Measurements from ENCODE around the gene AJAP1. TPM values are rescaled to one million over a fixed set of nuclear protein-coding genes. Genes with fewer than 3 reads are reported as not detected.

AJAP1 gene
- total RNA-seq, 3 donors from 2014 or later: 0.16 to 0.66 (median 0.44) TPM

DNA sequence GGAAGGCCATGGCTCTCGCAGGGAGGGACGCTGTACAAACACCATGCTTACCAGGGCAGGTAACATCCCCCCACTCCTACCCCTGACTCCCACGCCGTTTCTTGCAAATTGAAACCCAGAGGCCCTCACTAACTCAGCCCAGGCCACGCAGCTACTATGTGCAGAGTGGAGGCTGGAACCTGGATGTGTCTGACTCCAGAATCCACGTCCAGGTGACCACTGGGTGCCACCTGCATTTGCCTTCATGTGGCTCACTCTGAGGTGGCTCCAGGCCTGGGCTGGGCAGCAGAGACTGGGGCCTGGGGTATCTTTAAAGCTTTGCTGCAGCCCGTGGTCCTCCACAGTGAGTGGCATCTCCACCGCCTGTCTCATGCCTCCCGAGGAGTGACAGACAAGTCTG is 29.6 kb upstream of the AJAP1 start:
- Histone ChIP-seq H3K4me1 (no peaks in the 10 kb centered on the region), H3K27ac (no peak overlapping the region), H3K4me3 (no peak overlapping the region), H3K27me3 (peaks cover 0 to 12% of the 10 kb centered on the region in 2 donors), H3K36me3 (no peaks in the 10 kb centered on the region), H3K9me3 (peaks cover 0 to 5% of the 10 kb centered on the region in 2 donors)
- TF ChIP-seq, protein P1, sequence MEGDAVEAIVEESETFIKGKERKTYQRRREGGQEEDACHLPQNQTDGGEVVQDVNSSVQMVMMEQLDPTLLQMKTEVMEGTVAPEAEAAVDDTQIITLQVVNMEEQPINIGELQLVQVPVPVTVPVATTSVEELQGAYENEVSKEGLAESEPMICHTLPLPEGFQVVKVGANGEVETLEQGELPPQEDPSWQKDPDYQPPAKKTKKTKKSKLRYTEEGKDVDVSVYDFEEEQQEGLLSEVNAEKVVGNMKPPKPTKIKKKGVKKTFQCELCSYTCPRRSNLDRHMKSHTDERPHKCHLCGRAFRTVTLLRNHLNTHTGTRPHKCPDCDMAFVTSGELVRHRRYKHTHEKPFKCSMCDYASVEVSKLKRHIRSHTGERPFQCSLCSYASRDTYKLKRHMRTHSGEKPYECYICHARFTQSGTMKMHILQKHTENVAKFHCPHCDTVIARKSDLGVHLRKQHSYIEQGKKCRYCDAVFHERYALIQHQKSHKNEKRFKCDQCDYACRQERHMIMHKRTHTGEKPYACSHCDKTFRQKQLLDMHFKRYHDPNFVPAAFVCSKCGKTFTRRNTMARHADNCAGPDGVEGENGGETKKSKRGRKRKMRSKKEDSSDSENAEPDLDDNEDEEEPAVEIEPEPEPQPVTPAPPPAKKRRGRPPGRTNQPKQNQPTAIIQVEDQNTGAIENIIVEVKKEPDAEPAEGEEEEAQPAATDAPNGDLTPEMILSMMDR (IDR thresholded peaks at IDR 0.05): no peak
- no peak for TF ChIP-seq POLR2AphosphoS5 (IDR thresholded peaks at IDR 0.05)
- TF ChIP-seq POLR2A (IDR thresholded peaks at IDR 0.05): no peak
- no peak for DNase-seq (ENCODE audit: low spot score in 2 of 2)
- intact Hi-C loops (cut with DNase I; ENCODE audit: low total_unique reads): loop anchor here (5.0 kb wide), 1 partner anchor 448 kb away; no protein-coding TSS in a partner anchor

DNA sequence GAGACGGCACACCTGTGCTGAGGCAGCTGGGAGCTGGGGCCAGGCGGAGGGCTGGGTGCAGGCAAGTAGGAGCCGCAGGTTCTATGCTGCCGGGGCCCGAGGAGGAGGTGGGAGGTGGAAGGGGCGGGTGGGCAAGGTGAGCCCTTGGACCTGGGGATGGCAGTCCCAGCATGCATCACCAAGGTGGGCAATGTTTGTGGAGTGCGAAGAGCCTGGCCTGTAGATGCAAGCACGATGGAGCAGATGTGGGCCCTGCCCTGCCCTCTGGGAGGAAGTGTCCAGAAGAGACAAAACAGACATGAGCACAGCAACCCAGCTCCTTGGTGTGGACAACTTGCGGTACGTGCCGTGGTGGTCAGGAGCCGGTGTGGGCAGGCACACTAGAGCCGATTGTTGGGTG is 28.3 kb upstream of the AJAP1 start:
- H3K27me3 ChIP-seq: peaks cover 0 to 12% of the 10 kb centered on the region in 2 donors
- no peak for DNase-seq (ENCODE audit: low spot score in 2 of 2)
- no peak overlapping the region for H3K27ac ChIP-seq
- H3K4me3 ChIP-seq: no peak overlapping the region
- intact Hi-C loops (cut with DNase I; ENCODE audit: low total_unique reads): no loop called here
- no peaks in the 10 kb centered on the region for H3K36me3 ChIP-seq
- TF ChIP-seq POLR2AphosphoS5 (IDR thresholded peaks at IDR 0.05) (no peak), POLR2A (IDR thresholded peaks at IDR 0.05) (no peak)
- TF ChIP-seq, protein P1 (IDR thresholded peaks at IDR 0.05): no peak
- no peaks in the 10 kb centered on the region for H3K4me1 ChIP-seq
- H3K9me3 ChIP-seq: peaks cover 0 to 5% of the 10 kb centered on the region in 2 donors

DNA sequence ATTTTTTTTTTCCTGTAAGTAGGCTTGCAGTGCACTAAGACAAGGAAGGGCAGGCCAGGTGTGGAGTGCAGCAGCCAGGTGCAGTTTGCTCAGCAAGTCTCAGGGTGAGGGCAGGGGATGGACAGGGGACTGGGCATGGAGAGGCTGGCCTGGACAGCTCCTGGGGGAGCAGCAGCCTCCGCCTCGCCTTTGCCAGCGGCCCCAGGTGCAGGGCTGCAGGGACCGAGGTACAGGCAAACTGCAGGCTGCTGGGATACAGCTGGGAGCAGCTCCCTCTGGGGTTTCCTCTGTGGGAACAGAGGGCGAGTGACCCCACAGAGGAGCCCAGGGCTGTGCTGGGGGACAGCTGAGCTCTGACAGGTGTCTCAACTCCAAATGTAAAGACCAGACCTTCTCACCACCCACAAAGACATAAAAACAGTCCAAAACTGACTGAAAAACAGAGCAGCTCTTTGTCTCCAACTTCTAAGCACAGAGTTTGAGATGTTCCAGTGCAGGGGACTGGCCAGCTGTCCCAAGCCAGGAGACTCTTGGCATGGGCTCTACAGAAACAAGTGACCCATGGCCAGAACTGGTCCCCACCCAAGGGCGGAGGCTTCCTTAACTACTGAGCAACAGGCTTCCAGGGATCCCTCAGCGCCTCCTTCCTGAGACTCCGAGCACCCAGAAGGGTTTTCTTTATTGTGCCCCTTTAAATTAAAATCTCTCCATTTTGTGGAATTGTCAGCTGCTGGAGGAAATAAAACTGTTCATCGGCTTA is 27.7 kb upstream of the AJAP1 start:
- Histone ChIP-seq H3K27me3 (peaks cover 0 to 15% of the 10 kb centered on the region in 2 donors), H3K4me3 (no peak overlapping the region), H3K4me1 (no peaks in the 10 kb centered on the region), H3K9me3 (peaks cover 0 to 5% of the 10 kb centered on the region in 2 donors), H3K36me3 (no peaks in the 10 kb centered on the region), H3K27ac (no peak overlapping the region)
- intact Hi-C loops (cut with DNase I; ENCODE audit: low total_unique reads): no loop called here
- DNase-seq (ENCODE audit: low spot score in 2 of 2): no peak
- TF ChIP-seq, protein P1 (IDR thresholded peaks at IDR 0.05): no peak
- TF ChIP-seq POLR2A (IDR thresholded peaks at IDR 0.05) (no peak), POLR2AphosphoS5 (IDR thresholded peaks at IDR 0.05) (no peak)

DNA sequence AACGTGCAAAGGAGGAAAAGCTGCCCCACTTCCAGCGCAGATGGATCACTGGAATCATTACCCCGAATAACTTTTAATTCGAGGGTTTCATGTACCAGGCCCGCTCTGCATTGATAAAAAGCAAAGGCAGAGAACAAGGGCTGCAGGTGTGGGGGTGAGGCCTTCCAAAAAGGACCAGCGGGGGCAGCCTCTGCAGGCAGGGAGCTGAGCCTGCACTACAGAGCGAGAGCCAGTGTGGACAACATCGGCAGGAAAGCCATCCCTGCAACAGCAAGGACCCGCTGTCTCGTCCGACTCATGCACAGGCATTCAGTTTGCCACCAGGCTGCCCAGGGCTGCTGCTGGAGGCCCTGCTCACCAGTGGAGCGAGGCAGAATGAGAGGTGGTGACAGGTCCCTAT is 27.1 kb upstream of the AJAP1 start:
- TF ChIP-seq, protein P1 (IDR thresholded peaks at IDR 0.05): no peak
- TF ChIP-seq POLR2A (IDR thresholded peaks at IDR 0.05) (no peak), POLR2AphosphoS5 (IDR thresholded peaks at IDR 0.05) (no peak)
- no peaks in the 10 kb centered on the region for H3K36me3 ChIP-seq
- peaks cover 0 to 5% of the 10 kb centered on the region in 2 donors for H3K9me3 ChIP-seq
- H3K4me3 ChIP-seq: no peak overlapping the region
- H3K4me1 ChIP-seq: no peaks in the 10 kb centered on the region
- no peak for DNase-seq (ENCODE audit: low spot score in 2 of 2)
- H3K27ac ChIP-seq: no peak overlapping the region
- peaks cover 0 to 17% of the 10 kb centered on the region in 2 donors for H3K27me3 ChIP-seq
- intact Hi-C loops (cut with DNase I; ENCODE audit: low total_unique reads): no loop called here

DNA sequence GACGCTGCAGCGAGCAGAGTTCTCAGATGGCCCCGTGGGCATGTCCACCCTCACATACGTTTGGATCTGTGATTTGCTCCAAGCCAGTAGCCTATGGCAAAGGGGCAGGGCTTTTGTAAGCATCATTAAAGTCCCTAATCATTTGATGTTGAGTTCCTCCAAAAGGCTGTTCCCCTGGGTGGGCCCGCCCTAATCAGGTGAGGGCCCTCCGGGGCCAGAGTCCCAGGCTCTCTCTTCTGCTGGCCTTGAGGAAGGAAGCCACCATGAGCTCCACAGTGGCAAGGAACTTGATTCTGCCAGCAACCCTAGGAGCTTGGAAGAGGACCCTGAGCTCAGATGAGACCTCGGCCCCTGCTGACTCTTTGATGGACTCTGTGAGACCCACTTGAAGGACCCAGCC is 25.4 kb upstream of the AJAP1 start:
- TF ChIP-seq POLR2AphosphoS5 (IDR thresholded peaks at IDR 0.05): no peak
- TF ChIP-seq, protein P1 (IDR thresholded peaks at IDR 0.05): no peak
- TF ChIP-seq POLR2A (IDR thresholded peaks at IDR 0.05): no peak
- intact Hi-C loops (cut with DNase I; ENCODE audit: low total_unique reads): no loop called here
- no peak overlapping the region for H3K4me3 ChIP-seq
- peaks cover 0 to 17% of the 10 kb centered on the region in 2 donors for H3K27me3 ChIP-seq
- H3K27ac ChIP-seq: no peak overlapping the region
- no peaks in the 10 kb centered on the region for H3K36me3 ChIP-seq
- H3K9me3 ChIP-seq: peaks cover 0 to 5% of the 10 kb centered on the region in 2 donors
- no peak for DNase-seq (ENCODE audit: low spot score in 2 of 2)
- H3K4me1 ChIP-seq: no peaks in the 10 kb centered on the region

All from breast epithelium (tissue), 4 donors.